PC-3 (cell line): ENCODE measurements around the gene GSG1L. TPM values are rescaled to one million over a fixed set of nuclear protein-coding genes. Genes with fewer than 3 reads are reported as not detected.

Experiments used
- ATAC-seq: fragments of 200-7000 bp; cut with Tn5 transposase; 2 replicates; pipeline ENCODE4 v1.9.1; 2020; ENCODE audit warnings: mild to moderate bottlenecking, moderate library complexity
- BruUV-seq: library from RNA; stranded (reverse); fragments of 400-500 nt; replicated peaks from 2 replicates; lab custom pipeline; 2021; lab: Mats Ljungman, UMichigan
- CTCF ChIA-PET: fragments of 300-600 bp; sonication (Branson Sonifier 250); formaldehyde crosslinking; loops from one replicate; lab custom pipeline; 2022; ENCODE audit warnings: antibody characterized with exemption; lab: Charles Lee
- POLR2A ChIA-PET: fragments of 300-600 bp; sonication (Branson Sonifier 250); formaldehyde crosslinking; loops from one replicate; lab custom pipeline; 2022; ENCODE audit warnings: antibody characterized with exemption; ENCODE audit not compliant: unreplicated experiment; lab: Charles Lee
- DNase-seq: peaks from one replicate; pipeline ENCODE4 v3.0.0-alpha.2; 2015
- H2AFZ ChIP-seq: fragments of 300-600 bp; sonication (generic); 2 replicates; pipeline ENCODE4 v1.6.0; 2016; ENCODE audit warnings: antibody characterized with exemption, low read length
- H3F3A ChIP-seq: fragments of 300-600 bp; sonication (generic); one replicate; pipeline ENCODE4 v1.6.0; 2017; ENCODE audit warnings: antibody characterized with exemption, low read length, control low read depth, mild to moderate bottlenecking; ENCODE audit not compliant: unreplicated experiment
- H3K27ac ChIP-seq: fragments of 300-600 bp; sonication (generic); 2 replicates; pipeline ENCODE4 v1.5.1; 2016; ENCODE audit warnings: mild to moderate bottlenecking, low read length
- H3K27me3 ChIP-seq: fragments of 300-600 bp; sonication (generic); 2 replicates; pipeline ENCODE4 v1.6.1; 2016; ENCODE audit warnings: low read length, mixed read lengths
- H3K36me3 ChIP-seq: fragments of 300-600 bp; sonication (generic); 2 replicates; pipeline ENCODE4 v1.6.1; 2016; ENCODE audit warnings: low read depth, mixed run types, low read length, mixed read lengths
- H3K4me1 ChIP-seq: fragments of 300-600 bp; sonication (generic); 2 replicates; pipeline ENCODE4 v1.5.1; 2016; ENCODE audit warnings: low read length; ENCODE audit not compliant: insufficient read depth
- H3K4me2 ChIP-seq: fragments of 300-600 bp; sonication (generic); 2 replicates; pipeline ENCODE4 v1.6.0; 2016; ENCODE audit warnings: low read length
- H3K4me3 ChIP-seq: fragments of 300-600 bp; sonication (generic); 2 replicates; pipeline ENCODE4 v1.5.1; 2016; ENCODE audit warnings: mild to moderate bottlenecking, low read length, mixed read lengths
- H3K79me2 ChIP-seq: fragments of 300-600 bp; sonication (generic); 2 replicates; pipeline ENCODE4 v1.6.1; 2017; ENCODE audit warnings: low read length, mixed read lengths
- H3K9ac ChIP-seq: fragments of 300-600 bp; sonication (generic); 2 replicates; pipeline ENCODE4 v1.6.0; 2016; ENCODE audit warnings: mild to moderate bottlenecking, low read length
- H3K9me2 ChIP-seq: fragments of 300-600 bp; sonication (generic); replicated peaks from 2 replicates; pipeline ENCODE4 v1.6.1; 2016; ENCODE audit warnings: mixed run types, low read length, mixed read lengths
- H3K9me3 ChIP-seq: fragments of 300-600 bp; sonication (generic); 2 replicates; pipeline ENCODE4 v1.6.1; 2016; ENCODE audit warnings: low read length, mixed read lengths
- H4K20me1 ChIP-seq: fragments of 300-600 bp; sonication (generic); 2 replicates; pipeline ENCODE4 v1.6.1; 2016; ENCODE audit warnings: low read length, mixed read lengths
- CTCF ChIP-seq: fragments of 300-600 bp; sonication (generic); conservative IDR thresholded peaks from 2 replicates; pipeline ENCODE4 v1.5.1; 2017; ENCODE audit warnings: antibody characterized with exemption, low read depth, mild to moderate bottlenecking, low read length
- EZH2 ChIP-seq: fragments of 300-600 bp; sonication (generic); IDR thresholded peaks from one replicate; pipeline ENCODE4 v1.6.1; 2017; ENCODE audit warnings: antibody characterized with exemption, mild to moderate bottlenecking, low read length; ENCODE audit not compliant: unreplicated experiment
- EZH2phosphoT487 ChIP-seq: fragments of 300-600 bp; sonication (generic); IDR thresholded peaks from 2 replicates; pipeline ENCODE4 v1.6.1; 2018; ENCODE audit warnings: mild to moderate bottlenecking, antibody characterized with exemption, low read length, borderline replicate concordance
- intact Hi-C: fragments of 100-400 bp; cut with micrococcal nuclease; formaldehyde crosslinking; loops from 2 replicates; pipeline ENCODE4 v1.9.0; 2023
- total RNA-seq: library from RNA; depleted of rRNA; stranded (reverse); fragments of >200 nt; gene quantifications from 2 replicates; pipeline ENCODE4 v1.2.3, GENCODE V29; 2014

The GSG1L gene
- total RNA-seq, 1 experiment from 2014 or later: not detected

- intact Hi-C loops: no loop called here
- POLR2A ChIA-PET: no interaction called here
- Histone ChIP-seq H3K79me2 (no peaks in the 10 kb centered on the region), H3K27ac (no peak overlapping the region), H3F3A (no peaks in the 10 kb centered on the region), H3K9me2 (no peaks in the 10 kb centered on the region), H3K27me3 (no peaks in the 10 kb centered on the region), H3K9me3 (0 out of 2 replicates have a peak, but pooled peaks cover 4% of the 10 kb centered on the region), H4K20me1 (no peaks in the 10 kb centered on the region), H2AFZ (no peak overlapping the region), H3K4me3 (no peak overlapping the region), H3K4me2 (no peak overlapping the region), H3K36me3 (peaks cover 12% of the 10 kb centered on the region), H3K4me1 (no peaks in the 10 kb centered on the region), H3K9ac (no peak overlapping the region)
- CTCF ChIA-PET: no interaction called here
- ATAC-seq: no peak
- TF ChIP-seq EZH2: no peak
- TF ChIP-seq CTCF: no peak
- no peak for TF ChIP-seq EZH2phosphoT487
- DNase-seq: no peak
- no TSS peak for BruUV-seq
Observed at GRCh38 chr16:27766236-27766925, 297.1 kb downstream of the GSG1L start.

GRCh38 chr16:27764869-27765675, 298.4 kb downstream of the GSG1L start:
- Histone ChIP-seq H2AFZ (no peak overlapping the region), H3K36me3 (peaks cover 12% of the 10 kb centered on the region), H3K79me2 (no peaks in the 10 kb centered on the region), H3K4me1 (no peaks in the 10 kb centered on the region), H4K20me1 (no peaks in the 10 kb centered on the region), H3K9me3 (0 out of 2 replicates have a peak, but pooled peaks cover 4% of the 10 kb centered on the region), H3K4me2 (no peak overlapping the region), H3K4me3 (no peak overlapping the region), H3K27ac (no peak overlapping the region), H3K9ac (no peak overlapping the region), H3K9me2 (no peaks in the 10 kb centered on the region), H3K27me3 (no peaks in the 10 kb centered on the region), H3F3A (no peaks in the 10 kb centered on the region)
- ChIA-PET POLR2A (no interaction called here), CTCF (no interaction called here)
- intact Hi-C loops: no loop called here
- no peak for TF ChIP-seq EZH2
- TF ChIP-seq EZH2phosphoT487: no peak
- TF ChIP-seq CTCF: no peak
- no TSS peak for BruUV-seq
- DNase-seq (no peak), ATAC-seq (no peak)
